ENCODE data around the gene ALG2. TPM values are rescaled to one million over a fixed set of nuclear protein-coding genes. Genes with fewer than 3 reads are reported as not detected.
A peak's percentile ranks its signal among the peaks of the same experiment; 100 is the strongest.

The ALG2 gene
- total and polyA plus RNA-seq, 2 of the 13 experiments (the other 11 are each of a cell fraction or from before 2014, with no cell fraction given): 46.2 to 49.0 TPM

DNA sequence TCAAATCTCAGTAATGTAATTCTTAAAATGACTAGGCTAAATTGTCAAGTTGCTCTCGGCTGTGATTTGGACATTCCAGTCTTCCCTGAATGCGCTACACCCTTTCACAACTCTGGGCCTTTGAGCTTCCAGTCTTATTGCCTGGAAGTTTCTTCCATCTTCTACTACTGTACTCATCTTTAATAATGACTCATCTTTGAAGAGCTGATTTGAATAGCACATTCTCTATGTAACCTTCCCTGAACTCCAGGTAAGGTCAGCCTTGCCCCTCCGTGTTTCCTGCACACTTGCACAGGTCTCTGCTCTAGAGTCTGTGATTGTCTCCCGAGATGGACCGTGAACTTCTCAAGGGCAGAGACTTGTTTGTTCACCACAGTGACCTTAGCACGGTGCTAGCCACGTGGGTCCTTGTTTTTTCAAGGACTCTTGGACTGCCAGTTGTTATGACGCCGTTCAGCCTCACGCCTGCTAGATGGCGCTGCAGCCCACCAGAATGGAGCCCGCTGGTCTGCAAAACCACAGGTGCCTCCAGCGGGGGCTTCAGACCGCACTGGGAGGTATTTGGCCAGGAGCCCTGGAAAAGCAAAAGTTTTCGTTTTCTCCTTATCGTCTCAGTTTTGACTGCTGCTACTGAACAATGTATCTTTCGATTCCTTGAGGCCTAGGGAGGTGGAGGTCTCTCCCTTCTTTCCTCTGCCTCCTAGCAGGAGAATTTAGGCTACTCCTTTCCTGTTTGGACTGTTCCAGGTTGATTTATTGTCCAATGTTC is 44.7 kb upstream of the ALG2 start (continued):
- TF ChIP-seq, protein P1, sequence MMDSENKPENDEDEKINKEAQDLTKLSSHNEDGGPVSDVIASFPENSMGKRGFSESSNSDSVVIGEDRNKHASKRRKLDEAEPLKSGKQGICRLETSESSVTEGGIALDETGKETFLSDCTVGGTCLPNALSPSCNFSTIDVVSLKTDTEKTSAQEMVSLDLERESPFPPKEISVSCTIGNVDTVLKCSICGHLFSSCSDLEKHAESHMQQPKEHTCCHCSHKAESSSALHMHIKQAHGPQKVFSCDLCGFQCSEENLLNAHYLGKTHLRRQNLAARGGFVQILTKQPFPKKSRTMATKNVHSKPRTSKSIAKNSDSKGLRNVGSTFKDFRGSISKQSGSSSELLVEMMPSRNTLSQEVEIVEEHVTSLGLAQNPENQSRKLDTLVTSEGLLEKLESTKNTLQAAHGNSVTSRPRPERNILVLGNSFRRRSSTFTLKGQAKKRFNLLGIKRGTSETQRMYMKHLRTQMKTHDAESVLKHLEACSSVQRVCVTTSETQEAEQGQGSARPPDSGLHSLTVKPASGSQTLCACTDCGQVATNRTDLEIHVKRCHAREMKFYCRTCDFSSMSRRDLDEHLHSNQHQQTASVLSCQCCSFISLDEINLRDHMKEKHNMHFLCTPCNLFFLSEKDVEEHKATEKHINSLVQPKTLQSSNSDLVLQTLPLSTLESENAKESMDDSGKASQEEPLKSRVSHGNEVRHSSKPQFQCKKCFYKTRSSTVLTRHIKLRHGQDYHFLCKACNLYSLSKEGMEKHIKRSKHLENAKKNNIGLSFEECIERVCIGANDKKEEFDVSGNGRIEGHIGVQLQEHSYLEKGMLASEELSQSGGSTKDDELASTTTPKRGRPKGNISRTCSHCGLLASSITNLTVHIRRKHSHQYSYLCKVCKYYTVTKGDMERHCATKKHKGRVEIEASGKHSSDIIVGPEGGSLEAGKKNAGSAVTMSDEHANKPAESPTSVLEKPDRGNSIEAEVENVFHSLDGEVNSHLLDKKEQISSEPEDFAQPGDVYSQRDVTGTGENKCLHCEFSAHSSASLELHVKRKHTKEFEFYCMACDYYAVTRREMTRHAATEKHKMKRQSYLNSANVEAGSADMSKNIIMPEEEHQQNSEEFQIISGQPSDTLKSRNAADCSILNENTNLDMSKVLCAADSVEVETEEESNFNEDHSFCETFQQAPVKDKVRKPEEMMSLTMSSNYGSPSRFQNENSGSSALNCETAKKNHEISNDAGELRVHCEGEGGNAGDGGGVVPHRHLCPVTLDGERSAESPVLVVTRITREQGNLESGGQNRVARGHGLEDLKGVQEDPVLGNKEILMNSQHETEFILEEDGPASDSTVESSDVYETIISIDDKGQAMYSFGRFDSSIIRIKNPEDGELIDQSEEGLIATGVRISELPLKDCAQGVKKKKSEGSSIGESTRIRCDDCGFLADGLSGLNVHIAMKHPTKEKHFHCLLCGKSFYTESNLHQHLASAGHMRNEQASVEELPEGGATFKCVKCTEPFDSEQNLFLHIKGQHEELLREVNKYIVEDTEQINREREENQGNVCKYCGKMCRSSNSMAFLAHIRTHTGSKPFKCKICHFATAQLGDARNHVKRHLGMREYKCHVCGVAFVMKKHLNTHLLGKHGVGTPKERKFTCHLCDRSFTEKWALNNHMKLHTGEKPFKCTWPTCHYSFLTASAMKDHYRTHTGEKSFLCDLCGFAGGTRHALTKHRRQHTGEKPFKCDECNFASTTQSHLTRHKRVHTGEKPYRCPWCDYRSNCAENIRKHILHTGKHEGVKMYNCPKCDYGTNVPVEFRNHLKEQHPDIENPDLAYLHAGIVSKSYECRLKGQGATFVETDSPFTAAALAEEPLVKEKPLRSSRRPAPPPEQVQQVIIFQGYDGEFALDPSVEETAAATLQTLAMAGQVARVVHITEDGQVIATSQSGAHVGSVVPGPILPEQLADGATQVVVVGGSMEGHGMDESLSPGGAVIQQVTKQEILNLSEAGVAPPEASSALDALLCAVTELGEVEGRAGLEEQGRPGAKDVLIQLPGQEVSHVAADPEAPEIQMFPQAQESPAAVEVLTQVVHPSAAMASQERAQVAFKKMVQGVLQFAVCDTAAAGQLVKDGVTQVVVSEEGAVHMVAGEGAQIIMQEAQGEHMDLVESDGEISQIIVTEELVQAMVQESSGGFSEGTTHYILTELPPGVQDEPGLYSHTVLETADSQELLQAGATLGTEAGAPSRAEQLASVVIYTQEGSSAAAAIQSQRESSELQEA (CRISPR knock-in tag; IDR thresholded peaks at IDR 0.05; ENCODE audit: not compliant biosample characterization): no peak
- TF ChIP-seq SALL1 (CRISPR knock-in tag; IDR thresholded peaks at IDR 0.05) (peak; percentile 89), PHB2 (IDR thresholded peaks at IDR 0.05; ENCODE audit: partially characterized antibody) (no peak), GFI1 (CRISPR knock-in tag; IDR thresholded peaks at IDR 0.05; ENCODE audit: borderline replicate concordance) (peak; percentile 75; the same call in 1 of the 2 replicates), NFATC3 (CRISPR knock-in tag; IDR thresholded peaks at IDR 0.05) (no peak), ZNF615 (CRISPR knock-in tag; IDR thresholded peaks at IDR 0.05; ENCODE audit: borderline replicate concordance) (peak; percentile 23; the same call in 1 of the 2 replicates), ZNF275 (CRISPR knock-in tag; IDR thresholded peaks at IDR 0.05; ENCODE audit: borderline replicate concordance) (no peak), AHDC1 (CRISPR knock-in tag; IDR thresholded peaks at IDR 0.05; ENCODE audit: borderline replicate concordance) (peak; percentile 43; the same call in 1 of the 2 replicates)
- TF ChIP-seq, protein P2, sequence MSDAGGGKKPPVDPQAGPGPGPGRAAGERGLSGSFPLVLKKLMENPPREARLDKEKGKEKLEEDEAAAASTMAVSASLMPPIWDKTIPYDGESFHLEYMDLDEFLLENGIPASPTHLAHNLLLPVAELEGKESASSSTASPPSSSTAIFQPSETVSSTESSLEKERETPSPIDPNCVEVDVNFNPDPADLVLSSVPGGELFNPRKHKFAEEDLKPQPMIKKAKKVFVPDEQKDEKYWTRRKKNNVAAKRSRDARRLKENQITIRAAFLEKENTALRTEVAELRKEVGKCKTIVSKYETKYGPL (CRISPR knock-in tag; IDR thresholded peaks at IDR 0.05): no peak

Data from HepG2 (cell line).